CD14-positive monocyte (primary cell): ENCODE results near the gene FAF1. TPM values are rescaled to one million over a fixed set of nuclear protein-coding genes. Genes with fewer than 3 reads are reported as not detected.

Source experiments
- DNase-seq, 3 donors: peaks; one replicate each; pipeline ENCODE4 v3.0.0-alpha.2; 2011 to 2022
- H2AFZ ChIP-seq: 2 replicates; pipeline ENCODE4 v1.6.0; 2012; ENCODE audit warnings: mild to moderate bottlenecking, low read depth, low read length, inconsistent platforms; ENCODE audit not compliant: insufficient read depth, poor library complexity, severe bottlenecking
- H3K27ac ChIP-seq, 2 donors: 1 replicate in 1 of 2; 2 replicates in 1 of 2; pipeline ENCODE4 v1.5.1; 2012 to 2013; ENCODE audit warnings: low read length in 2 of 2, control low read depth in 1 of 2, inconsistent platforms in 1 of 2, low read depth in 1 of 2, mild to moderate bottlenecking in 1 of 2
- H3K27me3 ChIP-seq, 2 donors: one replicate each; pipeline versions ENCODE4 v1.6.0 to v1.6.1; 2011 to 2013; ENCODE audit warnings: low read length in 2 of 2; ENCODE audit not compliant: control insufficient read depth in 2 of 2, insufficient read depth in 2 of 2
- H3K36me3 ChIP-seq, 2 donors: replicated peaks in 1 of 2; 1 replicate in 1 of 2; 2 replicates in 1 of 2; pipeline versions ENCODE4 v1.5.1 to v1.6.1; 2012 to 2013; ENCODE audit warnings: low read length in 2 of 2, control low read depth in 1 of 2, inconsistent platforms in 1 of 2, mild to moderate bottlenecking in 1 of 2; ENCODE audit not compliant: insufficient read depth in 2 of 2, control insufficient read depth in 1 of 2
- H3K4me1 ChIP-seq, 2 donors: 1 replicate in 1 of 2; 2 replicates in 1 of 2; pipeline versions ENCODE4 v1.5.1 to v1.6.1; 2012 to 2013; ENCODE audit warnings: low read length in 2 of 2, control low read depth in 1 of 2, inconsistent platforms in 1 of 2, mild to moderate bottlenecking in 1 of 2, moderate library complexity in 1 of 2; ENCODE audit not compliant: insufficient read depth in 2 of 2, control insufficient read depth in 1 of 2
- H3K4me2 ChIP-seq: replicated peaks from 2 replicates; pipeline ENCODE3; 2012; ENCODE audit warnings: low read length, moderate library complexity, mild to moderate bottlenecking; ENCODE audit not compliant: poor library complexity, severe bottlenecking; ENCODE audit errors: extremely low read depth
- H3K4me3 ChIP-seq, 3 experiments: fragments of 200-600 bp in 1 of 3; sonication (generic) in 1 of 3; replicated peaks in 1 of 3; 1 replicate in 2 of 3; 2 replicates in 1 of 3; pipeline ENCODE4 v1.5.1; 2011 to 2013; ENCODE audit warnings: low read length in 3 of 3, mild to moderate bottlenecking in 3 of 3, control low read depth in 2 of 3, low read depth in 2 of 3, inconsistent platforms in 1 of 3, moderate library complexity in 1 of 3
- H3K79me2 ChIP-seq: 2 replicates; pipeline ENCODE4 v1.6.0; 2012; ENCODE audit warnings: mild to moderate bottlenecking, control low read depth, inconsistent platforms, low read length, moderate library complexity; ENCODE audit not compliant: insufficient read depth
- H3K9ac ChIP-seq: 2 replicates; pipeline ENCODE4 v1.6.0; 2017; ENCODE audit warnings: low read length, mild to moderate bottlenecking; ENCODE audit not compliant: insufficient read depth, poor library complexity, severe bottlenecking
- H3K9me3 ChIP-seq, 2 donors: replicated peaks in 1 of 2; 1 replicate in 1 of 2; 2 replicates in 1 of 2; pipeline versions ENCODE4 v1.5.1 to v1.6.1; 2012 to 2013; ENCODE audit warnings: low read length in 2 of 2, control low read depth in 1 of 2; ENCODE audit not compliant: control insufficient read depth in 1 of 2, insufficient read depth in 1 of 2
- H4K20me1 ChIP-seq: 2 replicates; pipeline ENCODE4 v1.6.0; 2012; ENCODE audit warnings: mild to moderate bottlenecking, low read length, control low read depth, moderate library complexity; ENCODE audit not compliant: insufficient read depth
- H3K27ac Mint-ChIP-seq, 7 donors: one replicate each; pipeline ENCODE4 v1.8.0; 2020; ENCODE audit warnings: mild to moderate bottlenecking in 7 of 7, mixed read lengths in 7 of 7, moderate library complexity in 6 of 7, inconsistent platforms in 2 of 7
- H3K27me3 Mint-ChIP-seq, 3 donors: one replicate each; pipeline ENCODE4 v1.8.0; 2021 to 2022; ENCODE audit warnings: low read depth in 3 of 3, mild to moderate bottlenecking in 3 of 3, mixed read lengths in 3 of 3, moderate library complexity in 3 of 3, inconsistent platforms in 1 of 3
- H3K36me3 Mint-ChIP-seq, 2 donors: one replicate each; pipeline ENCODE4 v1.8.0; 2020; ENCODE audit warnings: mixed read lengths in 2 of 2, inconsistent platforms in 1 of 2, mild to moderate bottlenecking in 1 of 2
- H3K4me1 Mint-ChIP-seq: one replicate; pipeline ENCODE4 v1.8.0; 2020; ENCODE audit warnings: mild to moderate bottlenecking, mixed read lengths
- H3K4me3 Mint-ChIP-seq, 2 donors: one replicate each; pipeline ENCODE4 v1.8.0; 2020; ENCODE audit warnings: mild to moderate bottlenecking in 2 of 2, mixed read lengths in 2 of 2, moderate library complexity in 1 of 2
- H3K9me3 Mint-ChIP-seq, 7 donors: one replicate each; pipeline ENCODE4 v1.8.0; 2020 to 2022; ENCODE audit warnings: mixed read lengths in 7 of 7, mild to moderate bottlenecking in 6 of 7, moderate library complexity in 6 of 7, inconsistent platforms in 2 of 7
- WGBS: methylation state at CpG from one replicate; pipeline ENCODE4 v1.1.5; 2013; ENCODE audit warnings: missing lambda C conversion rate; ENCODE audit not compliant: insufficient coverage; 5-methylcytosine and 5-hydroxymethylcytosine counted together
- intact Hi-C, 2 donors: fragments of 100-400 bp; cut with micrococcal nuclease; formaldehyde crosslinking; loops; one replicate each; pipeline versions ENCODE4 v1.15.0 to v1.15.1; 2023
- polyA plus RNA-seq, 3 donors: library from polyadenylated mRNA; depleted of rRNA in 1 of 3; unstranded in 2 of 3; stranded (reverse) in 1 of 3; fragments of 300-500 nt in 2 of 3; fragments of >200 nt in 1 of 3; fragmentation: Illumina TruSeq in 2 of 3; gene quantifications; 1 replicate in 2 of 3; 2 replicates in 1 of 3; pipeline ENCODE4 v1.2.3, GENCODE V29; 2012 to 2021
- TF ChIP-seq, protein P1 (sequence below): fragments of 200-600 bp; IDR thresholded peaks from one replicate; pipeline ENCODE4 v1.8.0; 2022; ENCODE audit warnings: antibody characterized with exemption, mild to moderate bottlenecking

The FAF1 gene
- polyA plus RNA-seq, 3 donors = 11.4 to 29.6 (median 16.9) TPM

DNA sequence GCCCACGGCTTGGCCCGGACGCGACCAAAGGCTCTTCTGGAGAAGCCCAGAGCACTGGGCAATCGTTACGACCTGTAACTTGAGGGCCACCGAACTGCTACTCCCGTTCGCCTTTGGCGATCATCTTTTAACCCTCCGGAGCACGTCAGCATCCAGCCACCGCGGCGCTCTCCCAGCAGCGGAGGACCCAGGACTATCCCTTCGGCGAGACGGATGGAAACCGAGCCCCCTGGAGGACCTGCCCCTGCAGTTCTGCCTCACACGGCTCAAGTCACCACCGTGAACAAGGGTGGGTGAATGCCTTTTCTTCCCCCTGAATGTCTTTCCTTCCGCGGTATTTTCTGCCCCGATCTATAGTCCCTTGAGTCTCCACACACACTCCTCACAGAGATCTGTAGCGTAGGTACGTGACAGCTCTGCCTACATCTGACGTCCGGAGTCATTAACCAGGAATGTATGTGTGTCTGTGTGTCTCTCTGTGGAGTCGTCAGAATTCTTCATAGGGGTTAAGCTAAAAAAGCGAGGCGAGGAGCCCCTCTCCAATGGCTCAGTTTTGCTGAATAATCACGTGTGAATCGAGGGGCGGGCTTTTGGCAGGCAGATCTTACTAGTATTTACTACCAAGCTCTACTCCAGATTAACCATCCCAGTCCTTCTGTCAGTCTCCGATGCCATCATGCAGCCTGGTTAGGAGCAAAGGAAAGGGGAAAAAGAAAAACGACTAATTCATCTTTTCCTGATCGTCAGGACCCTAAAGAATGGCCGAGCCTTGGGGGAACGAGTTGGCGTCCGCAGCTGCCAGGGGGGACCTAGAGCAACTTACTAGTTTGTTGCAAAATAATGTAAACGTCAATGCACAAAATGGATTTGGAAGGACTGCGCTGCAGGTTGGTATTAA, 9.8 kb upstream of the FAF1 start, which contains the start of gene CDKN2C:
CDKN2C (plus strand) TSS at position 635 of the 898 bp plus-strand sequence; CDS start at position 759, 124 bp downstream.
- H2AFZ ChIP-seq = peak within 1 kb of the TSS; percentile 99
- Mint-ChIP-seq H3K27me3 (peaks cover 2% of the 10 kb centered on the region in 3 donors), H3K4me1 (peaks cover 30% of the 10 kb centered on the region), H3K4me3 (peak within 1 kb of the TSS; percentile 99 to 100), H3K9me3 (peaks cover 0 to 3% (median 0%) of the 10 kb centered on the region in 7 donors), H3K27ac (peak within 1 kb of the TSS; percentile 83 to 97 (median 96)), H3K36me3 (peaks cover 7 to 11% of the 10 kb centered on the region in 2 donors)
- H4K20me1 ChIP-seq = no peaks in the 10 kb centered on the region
- no peaks in the 10 kb centered on the region for H3K27me3 ChIP-seq
- H3K4me1 ChIP-seq = peaks cover 17 to 38% of the 10 kb centered on the region in 2 donors
- peaks cover 52% of the 10 kb centered on the region for H3K79me2 ChIP-seq
- WGBS = 0% methylated on average over 33 of the region's 44 CpGs
- H3K9ac ChIP-seq = peak within 1 kb of the TSS; percentile 88
- H3K27ac ChIP-seq = peak within 1 kb of the TSS; percentile 86 to 94
- no peaks in the 10 kb centered on the region for H3K36me3 ChIP-seq
- H3K9me3 ChIP-seq = no peaks in the 10 kb centered on the region
- H3K4me2 ChIP-seq = peak within 1 kb of the TSS; percentile 97
- TF ChIP-seq, protein P1, sequence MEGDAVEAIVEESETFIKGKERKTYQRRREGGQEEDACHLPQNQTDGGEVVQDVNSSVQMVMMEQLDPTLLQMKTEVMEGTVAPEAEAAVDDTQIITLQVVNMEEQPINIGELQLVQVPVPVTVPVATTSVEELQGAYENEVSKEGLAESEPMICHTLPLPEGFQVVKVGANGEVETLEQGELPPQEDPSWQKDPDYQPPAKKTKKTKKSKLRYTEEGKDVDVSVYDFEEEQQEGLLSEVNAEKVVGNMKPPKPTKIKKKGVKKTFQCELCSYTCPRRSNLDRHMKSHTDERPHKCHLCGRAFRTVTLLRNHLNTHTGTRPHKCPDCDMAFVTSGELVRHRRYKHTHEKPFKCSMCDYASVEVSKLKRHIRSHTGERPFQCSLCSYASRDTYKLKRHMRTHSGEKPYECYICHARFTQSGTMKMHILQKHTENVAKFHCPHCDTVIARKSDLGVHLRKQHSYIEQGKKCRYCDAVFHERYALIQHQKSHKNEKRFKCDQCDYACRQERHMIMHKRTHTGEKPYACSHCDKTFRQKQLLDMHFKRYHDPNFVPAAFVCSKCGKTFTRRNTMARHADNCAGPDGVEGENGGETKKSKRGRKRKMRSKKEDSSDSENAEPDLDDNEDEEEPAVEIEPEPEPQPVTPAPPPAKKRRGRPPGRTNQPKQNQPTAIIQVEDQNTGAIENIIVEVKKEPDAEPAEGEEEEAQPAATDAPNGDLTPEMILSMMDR = no peak
- peak in 2 of 3 donors; percentile 30 to 43 for DNase-seq
- intact Hi-C loops = loop anchor here (10.0 kb wide), 3 partner anchors 195 to 545 kb away; partner anchors contain the start of gene EPS15 (in 1 of the 2)
- peak within 1 kb of the TSS; percentile 87 to 98 (median 97) for H3K4me3 ChIP-seq

DNA sequence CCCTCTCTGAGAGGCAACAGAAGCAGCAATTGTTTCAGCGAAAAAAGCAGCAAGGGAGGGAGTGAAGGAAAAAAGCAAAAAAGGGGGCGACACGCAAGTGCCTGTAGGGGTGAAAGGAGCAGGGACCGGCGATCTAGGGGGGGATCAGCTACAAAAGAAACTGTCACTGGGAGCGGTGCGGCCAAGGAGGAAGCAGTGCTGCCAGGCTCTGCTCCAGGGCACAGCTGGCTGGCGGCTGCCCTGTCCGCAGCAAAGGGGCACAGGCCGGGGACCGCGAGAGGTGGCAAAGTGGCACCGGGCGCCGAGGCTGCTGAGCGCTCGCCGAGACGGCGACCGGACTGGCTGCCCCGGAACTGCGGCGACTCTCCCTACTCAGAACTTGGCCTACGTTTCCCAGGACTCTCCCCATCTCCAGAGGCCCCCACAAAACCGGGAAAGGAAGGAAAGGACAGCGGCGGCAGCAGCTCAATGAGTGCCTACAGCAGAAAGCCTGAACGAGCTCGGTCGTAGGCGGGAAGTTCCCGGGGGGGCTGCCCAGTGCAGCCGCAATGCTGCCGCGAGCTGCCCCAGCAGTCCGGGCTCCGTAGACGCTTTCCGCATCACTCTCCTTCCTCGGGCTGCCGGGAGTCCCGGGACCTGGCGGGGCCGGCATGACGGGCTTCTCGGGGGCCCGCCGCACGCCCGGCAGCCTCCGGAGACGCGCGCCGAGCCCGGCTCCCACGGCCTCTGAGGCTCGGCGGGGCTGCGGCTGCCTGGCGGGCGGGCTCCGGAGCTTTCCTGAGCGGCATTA, 8.9 kb upstream of the FAF1 start:
- H3K4me3 Mint-ChIP-seq = peak overlapping the region; percentile 99 to 100
- H3K36me3 Mint-ChIP-seq = peaks cover 0 to 6% of the 10 kb centered on the region in 2 donors
- H3K4me3 ChIP-seq = peak overlapping the region; percentile 87 to 98 (median 97)
- H3K9me3 ChIP-seq = no peaks in the 10 kb centered on the region
- peak overlapping the region; percentile 86 to 94 for H3K27ac ChIP-seq
- H3K36me3 ChIP-seq = no peaks in the 10 kb centered on the region
- intact Hi-C loops = loop anchor here in 1 of 2 donors (10.0 kb wide), 2 partner anchors 206 to 546 kb away; partner anchors contain the start of gene EPS15
- H3K79me2 ChIP-seq = peaks cover 50% of the 10 kb centered on the region
- H3K4me1 Mint-ChIP-seq = peaks cover 30% of the 10 kb centered on the region
- H3K9ac ChIP-seq = peak overlapping the region; percentile 88
- H3K27me3 ChIP-seq = no peaks in the 10 kb centered on the region
- peak overlapping the region; percentile 99 for H2AFZ ChIP-seq
- H4K20me1 ChIP-seq = no peaks in the 10 kb centered on the region
- TF ChIP-seq, protein P1 = no peak
- peaks cover 17 to 38% of the 10 kb centered on the region in 2 donors for H3K4me1 ChIP-seq
- peaks cover 0 to 3% (median 0%) of the 10 kb centered on the region in 7 donors for H3K9me3 Mint-ChIP-seq
- H3K27ac Mint-ChIP-seq = peak overlapping the region; percentile 83 to 97 (median 95)
- DNase-seq = peak; percentile 37 to 63 (median 62)
- peaks cover 2% of the 10 kb centered on the region in 3 donors for H3K27me3 Mint-ChIP-seq
- WGBS = under 1% methylated on average over 63 of the region's 65 CpGs
- peak overlapping the region; percentile 97 for H3K4me2 ChIP-seq
